Neural progenitor cell (in vitro differentiated cells): ENCODE results near the gene ZCWPW2. TPM values are rescaled to one million over a fixed set of nuclear protein-coding genes. Genes with fewer than 3 reads are reported as not detected.

Source experiments
- DNase-seq: peaks from one replicate; pipeline ENCODE4 v3.0.0-alpha.2; 2016; ENCODE audit warnings: low spot score
- H2AFZ ChIP-seq: fragments of 200-600 bp; sonication (generic); replicated peaks from 2 replicates; pipeline ENCODE4 v1.6.1; 2016; ENCODE audit warnings: antibody characterized with exemption
- H3F3A ChIP-seq: fragments of 200-600 bp; sonication (generic); 2 replicates; pipeline ENCODE4 v1.6.1; 2016; ENCODE audit warnings: antibody characterized with exemption, low read depth
- H3K27ac ChIP-seq: fragments of 200-600 bp; sonication (generic); 2 replicates; pipeline ENCODE4 v1.5.1; 2016; ENCODE audit warnings: mild to moderate bottlenecking
- H3K27me3 ChIP-seq: fragments of 200-600 bp; sonication (generic); 2 replicates; pipeline ENCODE4 v1.6.1; 2016; ENCODE audit warnings: mild to moderate bottlenecking, moderate library complexity
- H3K36me3 ChIP-seq: fragments of 200-600 bp; sonication (generic); 2 replicates; pipeline ENCODE4 v1.5.1; 2016
- H3K4me1 ChIP-seq: fragments of 200-600 bp; sonication (generic); 2 replicates; pipeline ENCODE4 v1.6.1; 2016; ENCODE audit warnings: mixed run types
- H3K4me2 ChIP-seq: fragments of 200-600 bp; sonication (generic); 2 replicates; pipeline ENCODE4 v1.6.1; 2016
- H3K4me3 ChIP-seq: fragments of 200-600 bp; sonication (generic); 2 replicates; pipeline ENCODE4 v1.5.1; 2016
- H3K79me2 ChIP-seq: fragments of 200-600 bp; sonication (generic); 2 replicates; pipeline ENCODE4 v1.6.1; 2016; ENCODE audit warnings: low read depth
- H3K9ac ChIP-seq: fragments of 200-600 bp; sonication (generic); 2 replicates; pipeline ENCODE4 v1.6.1; 2016
- H3K9me3 ChIP-seq: fragments of 200-600 bp; sonication (generic); 2 replicates; pipeline ENCODE4 v1.5.1; 2016; ENCODE audit warnings: low read depth
- H4K20me1 ChIP-seq: fragments of 200-600 bp; sonication (generic); 2 replicates; pipeline ENCODE4 v1.6.1; 2016; ENCODE audit warnings: low read depth
- H3K27ac Mint-ChIP-seq: 3 replicates; pipeline ENCODE4 v1.8.0; 2021; ENCODE audit warnings: mixed read lengths
- H3K27me3 Mint-ChIP-seq: 2 replicates; pipeline ENCODE4 v1.8.0; 2022; ENCODE audit warnings: low read depth, mild to moderate bottlenecking, inconsistent platforms, moderate library complexity, mixed read lengths; ENCODE audit not compliant: insufficient read depth
- H3K36me3 Mint-ChIP-seq: 3 replicates; pipeline ENCODE4 v1.8.0; 2021; ENCODE audit warnings: mixed read lengths
- H3K4me1 Mint-ChIP-seq: 3 replicates; pipeline ENCODE4 v1.8.0; 2021; ENCODE audit warnings: mixed read lengths
- H3K4me3 Mint-ChIP-seq: 3 replicates; pipeline ENCODE4 v1.8.0; 2021; ENCODE audit warnings: mild to moderate bottlenecking, moderate library complexity, mixed read lengths
- H3K9me3 Mint-ChIP-seq: 3 replicates; pipeline ENCODE4 v1.8.0; 2020; ENCODE audit warnings: mixed read lengths
- EZH2 ChIP-seq: fragments of 200-600 bp; sonication (generic); IDR thresholded peaks from 2 replicates; pipeline ENCODE4 v1.6.1; 2017; ENCODE audit warnings: antibody characterized with exemption, mild to moderate bottlenecking, moderate library complexity
- EZH2phosphoT487 ChIP-seq: fragments of 200-600 bp; sonication (generic); IDR thresholded peaks from 2 replicates; pipeline ENCODE4 v1.6.1; 2017; ENCODE audit warnings: antibody characterized with exemption
- total RNA-seq: library from RNA; depleted of rRNA; stranded (reverse); fragments of >200 nt; gene quantifications from 2 replicates; pipeline ENCODE4 v1.2.3, GENCODE V29; 2015; ENCODE audit warnings: low replicate concordance
- TF ChIP-seq, protein P1 (sequence below): fragments of 200-600 bp; sonication (generic); IDR thresholded peaks from 2 replicates; pipeline ENCODE4 v1.5.1; 2017; ENCODE audit warnings: antibody characterized with exemption, mild to moderate bottlenecking

ZCWPW2 gene
- total RNA-seq, 1 donor from 2014 or later, result 0.60 TPM

- H2AFZ ChIP-seq, result peak overlapping the region; percentile 83
- H3K4me3 Mint-ChIP-seq, result peak overlapping the region; percentile 95
- peak overlapping the region; percentile 99 for H3K27ac Mint-ChIP-seq
- H3K4me3 ChIP-seq, result peak overlapping the region; percentile 59
- no peaks in the 10 kb centered on the region for H3K36me3 ChIP-seq
- H3K27ac ChIP-seq, result peak overlapping the region; percentile 95
- H3F3A ChIP-seq, result peaks cover 16% of the 10 kb centered on the region
- H3K4me2 ChIP-seq, result peak overlapping the region; percentile 88
- peaks cover 39% of the 10 kb centered on the region for H3K4me1 Mint-ChIP-seq
- no peaks in the 10 kb centered on the region for H3K27me3 ChIP-seq
- peaks cover 18% of the 10 kb centered on the region for H4K20me1 ChIP-seq
- H3K9ac ChIP-seq, result peak overlapping the region; percentile 64
- H3K9me3 ChIP-seq, result no peaks in the 10 kb centered on the region
- TF ChIP-seq EZH2phosphoT487, result no peak
- TF ChIP-seq EZH2, result no peak
- TF ChIP-seq, protein P1, sequence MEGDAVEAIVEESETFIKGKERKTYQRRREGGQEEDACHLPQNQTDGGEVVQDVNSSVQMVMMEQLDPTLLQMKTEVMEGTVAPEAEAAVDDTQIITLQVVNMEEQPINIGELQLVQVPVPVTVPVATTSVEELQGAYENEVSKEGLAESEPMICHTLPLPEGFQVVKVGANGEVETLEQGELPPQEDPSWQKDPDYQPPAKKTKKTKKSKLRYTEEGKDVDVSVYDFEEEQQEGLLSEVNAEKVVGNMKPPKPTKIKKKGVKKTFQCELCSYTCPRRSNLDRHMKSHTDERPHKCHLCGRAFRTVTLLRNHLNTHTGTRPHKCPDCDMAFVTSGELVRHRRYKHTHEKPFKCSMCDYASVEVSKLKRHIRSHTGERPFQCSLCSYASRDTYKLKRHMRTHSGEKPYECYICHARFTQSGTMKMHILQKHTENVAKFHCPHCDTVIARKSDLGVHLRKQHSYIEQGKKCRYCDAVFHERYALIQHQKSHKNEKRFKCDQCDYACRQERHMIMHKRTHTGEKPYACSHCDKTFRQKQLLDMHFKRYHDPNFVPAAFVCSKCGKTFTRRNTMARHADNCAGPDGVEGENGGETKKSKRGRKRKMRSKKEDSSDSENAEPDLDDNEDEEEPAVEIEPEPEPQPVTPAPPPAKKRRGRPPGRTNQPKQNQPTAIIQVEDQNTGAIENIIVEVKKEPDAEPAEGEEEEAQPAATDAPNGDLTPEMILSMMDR, result no peak
- H3K9me3 Mint-ChIP-seq, result peaks cover 15% of the 10 kb centered on the region
- H3K27me3 Mint-ChIP-seq, result peaks cover 4% of the 10 kb centered on the region
- peak; percentile 2 for DNase-seq
- peaks cover 11% of the 10 kb centered on the region for H3K36me3 Mint-ChIP-seq
- peaks cover 61% of the 10 kb centered on the region for H3K79me2 ChIP-seq
- H3K4me1 ChIP-seq, result peaks cover 10% of the 10 kb centered on the region
Measured at GRCh38 chr3:28347374-28348264, 902 bp upstream of the ZCWPW2 start.

DNA sequence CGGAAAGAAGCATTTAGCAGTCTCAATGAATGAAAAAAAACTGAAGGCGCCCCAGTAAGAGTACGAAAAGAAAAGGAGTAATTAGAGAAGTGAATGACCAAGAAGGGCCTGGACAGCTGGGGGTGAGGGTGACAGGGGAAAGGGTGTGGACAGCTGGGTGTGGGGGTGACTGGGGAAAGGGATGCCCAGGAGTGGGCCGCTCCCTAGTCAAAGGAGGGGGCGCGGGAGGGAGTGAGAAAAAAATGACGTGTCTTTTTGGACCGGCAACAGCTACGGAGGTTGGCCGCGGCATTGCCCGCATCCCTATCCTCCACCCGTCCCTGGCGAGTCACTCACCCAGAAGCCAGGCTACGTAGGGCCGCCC, 274 bp upstream of the ZCWPW2 start:
- H3K4me3 Mint-ChIP-seq, result peak overlapping the region; percentile 95
- no peaks in the 10 kb centered on the region for H3K36me3 ChIP-seq
- H3K4me3 ChIP-seq, result peak overlapping the region; percentile 59
- H3K4me1 Mint-ChIP-seq, result peaks cover 35% of the 10 kb centered on the region
- peaks cover 10% of the 10 kb centered on the region for H3K4me1 ChIP-seq
- H3K27me3 ChIP-seq, result no peaks in the 10 kb centered on the region
- H3F3A ChIP-seq, result peaks cover 16% of the 10 kb centered on the region
- peaks cover 11% of the 10 kb centered on the region for H3K36me3 Mint-ChIP-seq
- TF ChIP-seq, protein P1, result no peak
- TF ChIP-seq EZH2 (no peak), EZH2phosphoT487 (peak; percentile 27)
- peaks cover 15% of the 10 kb centered on the region for H3K9me3 Mint-ChIP-seq
- peak overlapping the region; percentile 99 for H3K27ac Mint-ChIP-seq
- H3K9ac ChIP-seq, result peak overlapping the region; percentile 64
- H3K79me2 ChIP-seq, result peaks cover 59% of the 10 kb centered on the region
- H3K4me2 ChIP-seq, result peak overlapping the region; percentile 88
- no peak for DNase-seq
- H3K27me3 Mint-ChIP-seq, result peaks cover 4% of the 10 kb centered on the region
- H2AFZ ChIP-seq, result peak overlapping the region; percentile 83
- peak overlapping the region; percentile 95 for H3K27ac ChIP-seq
- H3K9me3 ChIP-seq, result peaks cover 4% of the 10 kb centered on the region
- peaks cover 13% of the 10 kb centered on the region for H4K20me1 ChIP-seq

DNA sequence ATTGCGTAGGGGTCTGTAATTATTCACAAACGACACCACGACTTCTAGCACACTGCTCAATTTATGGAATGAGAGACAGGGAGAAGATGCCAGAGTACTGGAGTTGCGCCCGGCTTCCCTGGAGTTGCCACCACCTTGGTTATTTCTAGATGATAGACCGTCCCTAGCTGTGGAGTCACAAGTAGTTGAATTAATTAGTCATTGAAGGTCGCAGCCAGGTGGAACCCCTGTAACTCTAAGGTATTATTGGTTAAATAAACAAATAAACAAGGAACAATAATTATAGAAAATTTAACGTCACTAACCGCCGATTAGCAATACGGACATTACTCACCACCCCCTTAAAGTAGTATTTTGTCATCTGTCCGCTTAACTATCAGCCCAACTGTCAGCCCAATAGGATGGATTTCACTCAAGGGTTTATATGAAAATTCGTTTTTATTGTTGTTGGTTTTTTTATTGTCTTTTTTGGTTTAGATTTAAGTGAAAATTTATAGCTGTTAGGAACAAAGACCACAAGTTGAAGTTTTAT, 1.0 kb downstream of the ZCWPW2 start:
- peaks cover 4% of the 10 kb centered on the region for H3K27me3 Mint-ChIP-seq
- Histone ChIP-seq H3K9ac (peak overlapping the region; percentile 43), H3F3A (peaks cover 16% of the 10 kb centered on the region), H3K27me3 (no peaks in the 10 kb centered on the region), H2AFZ (peak overlapping the region; percentile 84), H3K4me3 (peak overlapping the region; percentile 59), H3K27ac (peak overlapping the region; percentile 95), H3K4me2 (peak overlapping the region; percentile 88), H3K9me3 (peaks cover 7% of the 10 kb centered on the region), H3K4me1 (peaks cover 10% of the 10 kb centered on the region), H4K20me1 (peaks cover 9% of the 10 kb centered on the region), H3K79me2 (peaks cover 46% of the 10 kb centered on the region), H3K36me3 (no peaks in the 10 kb centered on the region)
- H3K27ac Mint-ChIP-seq, result peak overlapping the region; percentile 99
- peaks cover 34% of the 10 kb centered on the region for H3K4me1 Mint-ChIP-seq
- H3K36me3 Mint-ChIP-seq, result peaks cover 18% of the 10 kb centered on the region
- no peak for DNase-seq
- H3K9me3 Mint-ChIP-seq, result peaks cover 24% of the 10 kb centered on the region
- no peak for TF ChIP-seq EZH2
- TF ChIP-seq, protein P1, result no peak
- TF ChIP-seq EZH2phosphoT487, result no peak
- H3K4me3 Mint-ChIP-seq, result peak overlapping the region; percentile 95
